Spleen (tissue), 7 donors: ENCODE results near the gene C1orf232.

Source experiments
- CTCF ChIP-seq, 11 experiments: fragments of 200-600 bp in 7 of 11; fragments of 450-650 bp in 4 of 11; sonication (generic) in 4 of 11; IDR thresholded peaks in 8 of 11; conservative IDR thresholded peaks in 3 of 11; 1 replicate in 7 of 11; 2 replicates in 4 of 11; pipeline versions ENCODE4 v1.4.0 to v1.8.0; 2016 to 2021; ENCODE audit warnings: antibody characterized with exemption in 11 of 11, inconsistent platforms in 4 of 11, mild to moderate bottlenecking in 1 of 11
- POLR2A ChIP-seq, 3 donors: fragments of 450-650 bp; IDR thresholded peaks; one replicate each; pipeline ENCODE4 v1.5.1; 2017; ENCODE audit warnings: antibody characterized with exemption in 3 of 3, mild to moderate bottlenecking in 1 of 3
- POLR2AphosphoS5 ChIP-seq, 3 donors: sonication (generic); formaldehyde crosslinking; IDR thresholded peaks; one replicate each; pipeline ENCODE4 v1.5.1; 2017; ENCODE audit warnings: antibody characterized with exemption in 3 of 3
- donor health status: DM: no; HTN: no; CAD: no; lungs with moderate emphysema.
- donor health status: DM: no; HTN: no; CAD: no.
- donor health status: DM: no; HTN: no; CAD: no.

- TF ChIP-seq CTCF (IDR thresholded peaks at IDR 0.05 in 8 of 11, conservative IDR thresholded peaks at IDR 0.05 in 3 of 11) (no peak), POLR2AphosphoS5 (IDR thresholded peaks at IDR 0.05) (no peak), POLR2A (IDR thresholded peaks at IDR 0.05) (no peak)
These were observed 27.0 kb upstream of the C1orf232 start for GRCh38 chr1:26195805-26196204.
